IMR-90 (cell line): ENCODE measurements around the gene GTF2A2. TPM values are rescaled to one million over a fixed set of nuclear protein-coding genes. Genes with fewer than 3 reads are reported as not detected.

Experiments used
- ATAC-seq: fragments of 200-7000 bp; cut with Tn5 transposase; 2 replicates; pipeline ENCODE4 v1.9.1; 2020; ENCODE audit warnings: low read depth, mild to moderate bottlenecking, moderate library complexity
- BruUV-seq: library from RNA; stranded (reverse); fragments of 400-500 nt; replicated peaks from 2 replicates; lab custom pipeline; 2021; lab: Mats Ljungman, UMichigan
- CTCF ChIA-PET: fragments of 300-600 bp; formaldehyde crosslinking; extraction: SDS; loops from one replicate; lab custom pipeline; 2021; ENCODE audit warnings: antibody characterized with exemption; lab: Yijun Ruan, JAX
- POLR2A ChIA-PET: fragments of 300-600 bp; sonication (Branson Sonifier 250); formaldehyde crosslinking; loops from one replicate; lab custom pipeline; 2022; ENCODE audit warnings: antibody characterized with exemption; ENCODE audit not compliant: unreplicated experiment; lab: Charles Lee
- DNase-seq: peaks from one replicate; pipeline ENCODE4 v3.0.0; 2013
- H2AFZ ChIP-seq: replicated peaks from 2 replicates; pipeline ENCODE3; 2013; ENCODE audit warnings: low read length, mild to moderate bottlenecking; ENCODE audit not compliant: poor library complexity
- H2AK5ac ChIP-seq: 2 replicates; pipeline ENCODE4 v1.6.1; 2013; ENCODE audit warnings: low read depth, low read length, inconsistent platforms
- H2AK9ac ChIP-seq: replicated peaks from 2 replicates; pipeline ENCODE3; 2013; ENCODE audit warnings: mild to moderate bottlenecking, low read depth, low read length, moderate library complexity; ENCODE audit not compliant: poor library complexity
- H2BK120ac ChIP-seq: 2 replicates; pipeline ENCODE4 v1.6.1; 2013; ENCODE audit warnings: low read depth, low read length, inconsistent platforms
- H2BK15ac ChIP-seq: 3 replicates; pipeline ENCODE4 v1.6.1; 2013; ENCODE audit warnings: low read depth, low read length, inconsistent platforms
- H2BK20ac ChIP-seq: 2 replicates; pipeline ENCODE4 v1.6.1; 2013; ENCODE audit warnings: low read depth, mild to moderate bottlenecking, inconsistent platforms, low read length, moderate library complexity
- H2BK5ac ChIP-seq: 2 replicates; pipeline ENCODE4 v1.6.1; 2013; ENCODE audit warnings: mild to moderate bottlenecking, low read depth, low read length, inconsistent platforms; ENCODE audit not compliant: poor library complexity, severe bottlenecking
- H3K14ac ChIP-seq: replicated peaks from 2 replicates; pipeline ENCODE4 v1.6.1; 2013; ENCODE audit warnings: low read depth, low read length, inconsistent platforms
- H3K18ac ChIP-seq: 2 replicates; pipeline ENCODE4 v1.6.1; 2013; ENCODE audit warnings: low read depth, low read length, control low read depth
- H3K23ac ChIP-seq: 2 replicates; pipeline ENCODE4 v1.6.1; 2013; ENCODE audit warnings: low read depth, low read length, inconsistent platforms
- H3K27ac ChIP-seq: 2 replicates; pipeline ENCODE4 v1.5.1; 2013; ENCODE audit warnings: mild to moderate bottlenecking, control low read depth, low read length; ENCODE audit not compliant: insufficient read depth
- H3K27me3 ChIP-seq: 2 replicates; pipeline ENCODE4 v1.6.1; 2013; ENCODE audit warnings: low read length; ENCODE audit not compliant: control insufficient read depth, insufficient read depth
- H3K36me3 ChIP-seq: 2 replicates; pipeline ENCODE4 v1.6.1; 2013; ENCODE audit warnings: low read length, mixed read lengths; ENCODE audit not compliant: control insufficient read depth, insufficient read depth
- H3K4ac ChIP-seq: 2 replicates; pipeline ENCODE4 v1.6.1; 2013; ENCODE audit warnings: low read depth, low read length, inconsistent platforms
- H3K4me1 ChIP-seq: 2 replicates; pipeline ENCODE4 v1.6.1; 2013; ENCODE audit warnings: low read length, mixed read lengths; ENCODE audit not compliant: control insufficient read depth, insufficient read depth
- H3K4me2 ChIP-seq: 2 replicates; pipeline ENCODE4 v1.6.1; 2013; ENCODE audit warnings: low read depth, mild to moderate bottlenecking, control low read depth, low read length, moderate library complexity
- H3K4me3 ChIP-seq: 2 replicates; pipeline ENCODE4 v1.5.1; 2013; ENCODE audit warnings: low read depth, mild to moderate bottlenecking, control low read depth, low read length, moderate library complexity; ENCODE audit not compliant: insufficient read depth
- H3K56ac ChIP-seq: 2 replicates; pipeline ENCODE4 v1.6.1; 2013; ENCODE audit warnings: low read length, inconsistent platforms; ENCODE audit not compliant: insufficient read depth; ENCODE audit errors: extremely low read depth
- H3K79me1 ChIP-seq, 2 experiments: 2 replicates each; pipeline ENCODE4 v1.6.1; 2013; ENCODE audit warnings: low read length in 2 of 2, inconsistent platforms in 1 of 2, low read depth in 1 of 2
- H3K9ac ChIP-seq: 2 replicates; pipeline ENCODE4 v1.6.1; 2013; ENCODE audit warnings: low read depth, low read length, control low read depth
- H3K9me1 ChIP-seq: 2 replicates; pipeline ENCODE4 v1.6.1; 2013; ENCODE audit warnings: low read length, inconsistent platforms; ENCODE audit not compliant: insufficient read depth
- H3K9me3 ChIP-seq: 2 replicates; pipeline ENCODE4 v1.6.1; 2013; ENCODE audit warnings: low read length; ENCODE audit not compliant: control insufficient read depth, insufficient read depth
- H4K20me1 ChIP-seq: 2 replicates; pipeline ENCODE4 v1.6.1; 2013; ENCODE audit warnings: low read length, inconsistent platforms; ENCODE audit not compliant: insufficient read depth
- H4K5ac ChIP-seq: 2 replicates; pipeline ENCODE4 v1.6.1; 2013; ENCODE audit warnings: mild to moderate bottlenecking, low read depth, low read length, control low read depth
- H4K8ac ChIP-seq, 2 experiments: 2 replicates each; pipeline ENCODE4 v1.6.1; 2013; ENCODE audit warnings: low read depth in 2 of 2, low read length in 2 of 2, control low read depth in 1 of 2, inconsistent platforms in 1 of 2
- H4K91ac ChIP-seq: 2 replicates; pipeline ENCODE4 v1.6.1; 2013; ENCODE audit warnings: low read depth, low read length, inconsistent platforms; ENCODE audit not compliant: insufficient read depth
- CEBPB ChIP-seq: IDR thresholded peaks from 2 replicates; pipeline ENCODE4 v1.6.1; 2012; ENCODE audit warnings: low read depth, low read length, improper control_type of control experiment
- CHD1 ChIP-seq: IDR thresholded peaks from 2 replicates; pipeline ENCODE4 v1.6.1; 2012; ENCODE audit warnings: low read depth, low read length, improper control_type of control experiment
- MAFK ChIP-seq: IDR thresholded peaks from 2 replicates; pipeline ENCODE4 v1.6.1; 2012; ENCODE audit warnings: low read depth, low read length, improper control_type of control experiment
- WGBS, 2 experiments: methylation state at CpG; one replicate each; pipeline versions ENCODE4 v1.1.5 to v1.1.7; 2013; ENCODE audit warnings: missing lambda C conversion rate in 2 of 2; ENCODE audit not compliant: insufficient read length in 1 of 2; ENCODE audit errors: extremely low coverage in 2 of 2; 5-methylcytosine and 5-hydroxymethylcytosine counted together
- dilution Hi-C: fragments of 300-500 bp; cut with HindIII; formaldehyde crosslinking; loops from one replicate; pipeline ENCODE4 v1.14.3; 2018; ENCODE audit warnings: low sequenced_read_pairs; ENCODE audit not compliant: unreplicated experiment
- in situ Hi-C: fragments of 300-500 bp; cut with MboI; formaldehyde crosslinking; loops from 3 replicates; pipeline ENCODE4 v1.14.3; 2019; ENCODE audit warnings: low sequenced_read_pairs, inconsistent platforms, mixed read lengths
- intact Hi-C: fragments of 100-400 bp; cut with micrococcal nuclease; formaldehyde crosslinking; loops from 2 replicates; pipeline ENCODE4 v1.10.0; 2022
- polyA plus RNA-seq, 3 experiments: library from polyadenylated mRNA; depleted of rRNA; stranded (reverse); fragments of >200 nt; gene quantifications; 2 replicates each; pipeline ENCODE4 v1.2.3, GENCODE V29; 2012; ENCODE audit warnings: low replicate concordance in 1 of 3
- total RNA-seq: library from RNA; depleted of rRNA; stranded (reverse); fragments of >200 nt; gene quantifications from 2 replicates; pipeline ENCODE4 v1.2.3, GENCODE V29; 2012

GTF2A2 gene
- total and polyA plus RNA-seq, 2 of the 4 experiments (the other 2 are of a cell fraction) = 10.2 to 29.9 TPM

GRCh38 chr15:59659366-59659765 is 2.1 kb upstream of the GTF2A2 start:
- no peak overlapping the region for H3K9ac ChIP-seq
- H3K56ac ChIP-seq = no peak overlapping the region
- H2BK20ac ChIP-seq = no peak overlapping the region
- no peak overlapping the region for H2AFZ ChIP-seq
- no peak overlapping the region for H3K27ac ChIP-seq
- dilution Hi-C loops = no loop called here
- no peak overlapping the region for H3K4ac ChIP-seq
- H3K23ac ChIP-seq = no peak overlapping the region
- DNase-seq (no peak), ATAC-seq (no peak)
- in situ Hi-C loops = no loop called here
- no peak overlapping the region for H3K4me3 ChIP-seq
- H4K5ac ChIP-seq = no peak overlapping the region
- no TSS peak for BruUV-seq
- no peak overlapping the region for H3K14ac ChIP-seq
- no peak overlapping the region for H4K8ac ChIP-seq
- no peak overlapping the region for H2BK5ac ChIP-seq
- no CpG with 5 or more reads among the region's 1 CpG for WGBS, 2 experiments
- H3K9me1 ChIP-seq = peaks cover 3% of the 10 kb centered on the region
- no peak overlapping the region for H2AK5ac ChIP-seq
- H2AK9ac ChIP-seq = no peak overlapping the region
- no peak overlapping the region for H3K4me2 ChIP-seq
- H3K36me3 ChIP-seq = peaks cover 2% of the 10 kb centered on the region
- H3K27me3 ChIP-seq = no peaks in the 10 kb centered on the region
- no peak overlapping the region for H3K18ac ChIP-seq
- H4K20me1 ChIP-seq = peaks cover 3% of the 10 kb centered on the region; the same call in 1 of the 2 replicates
- no peak overlapping the region for H2BK120ac ChIP-seq
- peaks cover 10 to 24% of the 10 kb centered on the region in 2 experiments; a peak in 2 of 4 replicates for H3K79me1 ChIP-seq
- no peaks in the 10 kb centered on the region; the same call in 1 of the 2 replicates for H3K4me1 ChIP-seq
- intact Hi-C loops = no loop called here
- CTCF ChIA-PET = no interaction called here
- POLR2A ChIA-PET = no interaction called here
- no peak overlapping the region for H2BK15ac ChIP-seq
- TF ChIP-seq CHD1 = no peak
- TF ChIP-seq MAFK = no peak
- no peak for TF ChIP-seq CEBPB
- H3K9me3 ChIP-seq = no peaks in the 10 kb centered on the region
- no peak overlapping the region for H4K91ac ChIP-seq
